Ishikawa (cell line): ENCODE measurements around the gene TRIM56.

Experiments
- CEBPB ChIP-seq: IDR thresholded peaks from 2 replicates; pipeline ENCODE4 v1.6.1; 2012
- CREB1 ChIP-seq: IDR thresholded peaks from 2 replicates; pipeline ENCODE4 v1.6.1; 2012; ENCODE audit warnings: low read depth
- EGR1 ChIP-seq: IDR thresholded peaks from 2 replicates; pipeline ENCODE4 v1.6.1; 2012
- EP300 ChIP-seq: IDR thresholded peaks from 2 replicates; pipeline ENCODE4 v1.6.1; 2012; ENCODE audit warnings: borderline replicate concordance
- FOXM1 ChIP-seq: IDR thresholded peaks from 2 replicates; pipeline ENCODE4 v1.6.1; 2012; ENCODE audit warnings: low read depth, borderline replicate concordance
- NFIC ChIP-seq: IDR thresholded peaks from 2 replicates; pipeline ENCODE4 v1.6.1; 2012
- RAD21 ChIP-seq: IDR thresholded peaks from 2 replicates; pipeline ENCODE4 v1.6.1; 2012; ENCODE audit warnings: low read depth
- TAF1 ChIP-seq: IDR thresholded peaks from 2 replicates; pipeline ENCODE4 v1.6.1; 2012; ENCODE audit warnings: low read depth, mild to moderate bottlenecking
- TCF12 ChIP-seq: IDR thresholded peaks from 2 replicates; pipeline ENCODE4 v1.6.1; 2012; ENCODE audit warnings: low read depth
- TEAD4 ChIP-seq: IDR thresholded peaks from 2 replicates; pipeline ENCODE4 v1.6.1; 2012
- YY1 ChIP-seq: IDR thresholded peaks from 2 replicates; pipeline ENCODE4 v1.6.1; 2012; ENCODE audit warnings: low read depth
- ZBTB7A ChIP-seq: IDR thresholded peaks from 2 replicates; pipeline ENCODE4 v1.6.1; 2012; ENCODE audit warnings: low read depth
- TF ChIP-seq, protein P1 (sequence below): IDR thresholded peaks from 2 replicates; pipeline ENCODE4 v1.6.1; 2012
- TF ChIP-seq, protein P2 (sequence below): IDR thresholded peaks from 2 replicates; pipeline ENCODE4 v1.6.1; 2012; ENCODE audit warnings: low read depth, mild to moderate bottlenecking
- TF ChIP-seq, protein P3 (sequence below): IDR thresholded peaks from 2 replicates; pipeline ENCODE4 v1.6.1; 2012

The TRIM56 gene

DNA sequence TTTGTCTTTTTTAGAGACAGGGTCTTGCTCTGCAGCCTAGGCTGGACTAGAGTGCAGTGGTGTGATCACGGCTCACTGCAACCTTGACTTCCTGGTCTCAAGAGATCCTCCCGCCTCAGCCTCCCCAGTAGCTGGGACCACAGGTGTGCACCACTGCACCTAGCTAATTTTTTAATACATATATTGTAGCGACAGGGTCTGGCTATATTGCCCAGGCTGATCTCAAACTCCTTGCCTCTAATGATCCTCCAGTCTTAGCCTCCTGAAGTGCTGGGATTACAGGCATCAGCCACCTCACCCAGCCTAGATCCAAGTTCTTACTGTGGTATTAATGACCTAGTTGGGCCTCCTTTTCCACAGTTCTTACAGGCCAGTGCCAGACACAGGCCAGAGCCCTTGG, 29.9 kb downstream of the TRIM56 start:
- TF ChIP-seq ZBTB7A = no peak
- no peak for TF ChIP-seq YY1
- no peak for TF ChIP-seq TAF1
- TF ChIP-seq TCF12 = no peak
- no peak for TF ChIP-seq FOXM1
- no peak for TF ChIP-seq CEBPB
- TF ChIP-seq EGR1 = no peak
- TF ChIP-seq, protein P1, sequence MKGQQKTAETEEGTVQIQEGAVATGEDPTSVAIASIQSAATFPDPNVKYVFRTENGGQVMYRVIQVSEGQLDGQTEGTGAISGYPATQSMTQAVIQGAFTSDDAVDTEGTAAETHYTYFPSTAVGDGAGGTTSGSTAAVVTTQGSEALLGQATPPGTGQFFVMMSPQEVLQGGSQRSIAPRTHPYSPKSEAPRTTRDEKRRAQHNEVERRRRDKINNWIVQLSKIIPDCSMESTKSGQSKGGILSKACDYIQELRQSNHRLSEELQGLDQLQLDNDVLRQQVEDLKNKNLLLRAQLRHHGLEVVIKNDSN = no peak

DNA sequence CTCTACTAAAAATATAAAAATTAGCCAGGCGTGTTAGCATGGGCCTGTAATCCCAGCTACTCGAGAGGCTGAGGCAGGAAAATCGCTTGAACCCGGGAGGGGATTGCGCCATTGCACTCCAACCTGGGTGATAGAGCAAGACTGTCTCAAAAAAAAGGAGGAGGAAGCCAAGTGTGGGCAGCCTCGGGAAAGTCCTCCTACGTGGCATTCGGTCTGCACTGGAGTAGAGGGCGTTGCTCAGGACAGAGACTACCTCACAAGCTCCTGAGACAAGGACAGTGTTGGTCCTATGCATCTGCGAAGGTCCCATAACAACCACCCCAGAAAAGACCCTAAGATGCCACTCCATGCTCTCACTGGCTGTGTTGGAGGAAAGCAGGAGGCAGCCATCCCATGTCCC, 31.6 kb downstream of the TRIM56 start:
- TF ChIP-seq, protein P1 = no peak
- TF ChIP-seq TCF12 (no peak), EP300 (no peak), ZBTB7A (no peak), EGR1 (no peak), CEBPB (no peak), YY1 (no peak)

DNA sequence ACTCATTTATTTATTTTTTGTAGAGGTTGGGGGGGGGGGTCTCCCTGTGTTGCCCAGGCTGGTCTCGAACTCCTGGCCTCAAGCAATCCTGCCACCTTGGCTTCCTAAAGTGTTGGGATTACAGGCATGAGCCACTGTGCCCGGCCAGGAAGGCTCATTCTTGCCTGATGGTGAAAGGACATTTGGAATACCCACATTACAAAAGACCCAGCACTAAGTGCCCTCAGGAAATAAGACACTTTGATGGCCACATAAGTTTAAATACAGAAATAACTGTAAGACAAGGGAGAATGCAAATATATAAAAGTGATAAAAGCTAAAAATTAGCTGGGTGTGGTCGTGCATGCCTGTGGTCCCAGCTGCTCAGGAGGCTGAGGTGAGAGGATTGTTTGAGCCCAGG, 33.6 kb downstream of the TRIM56 start:
- TF ChIP-seq CEBPB (no peak), EP300 (no peak), FOXM1 (no peak), TCF12 (no peak), ZBTB7A (no peak), NFIC (no peak)
- TF ChIP-seq, protein P2, sequence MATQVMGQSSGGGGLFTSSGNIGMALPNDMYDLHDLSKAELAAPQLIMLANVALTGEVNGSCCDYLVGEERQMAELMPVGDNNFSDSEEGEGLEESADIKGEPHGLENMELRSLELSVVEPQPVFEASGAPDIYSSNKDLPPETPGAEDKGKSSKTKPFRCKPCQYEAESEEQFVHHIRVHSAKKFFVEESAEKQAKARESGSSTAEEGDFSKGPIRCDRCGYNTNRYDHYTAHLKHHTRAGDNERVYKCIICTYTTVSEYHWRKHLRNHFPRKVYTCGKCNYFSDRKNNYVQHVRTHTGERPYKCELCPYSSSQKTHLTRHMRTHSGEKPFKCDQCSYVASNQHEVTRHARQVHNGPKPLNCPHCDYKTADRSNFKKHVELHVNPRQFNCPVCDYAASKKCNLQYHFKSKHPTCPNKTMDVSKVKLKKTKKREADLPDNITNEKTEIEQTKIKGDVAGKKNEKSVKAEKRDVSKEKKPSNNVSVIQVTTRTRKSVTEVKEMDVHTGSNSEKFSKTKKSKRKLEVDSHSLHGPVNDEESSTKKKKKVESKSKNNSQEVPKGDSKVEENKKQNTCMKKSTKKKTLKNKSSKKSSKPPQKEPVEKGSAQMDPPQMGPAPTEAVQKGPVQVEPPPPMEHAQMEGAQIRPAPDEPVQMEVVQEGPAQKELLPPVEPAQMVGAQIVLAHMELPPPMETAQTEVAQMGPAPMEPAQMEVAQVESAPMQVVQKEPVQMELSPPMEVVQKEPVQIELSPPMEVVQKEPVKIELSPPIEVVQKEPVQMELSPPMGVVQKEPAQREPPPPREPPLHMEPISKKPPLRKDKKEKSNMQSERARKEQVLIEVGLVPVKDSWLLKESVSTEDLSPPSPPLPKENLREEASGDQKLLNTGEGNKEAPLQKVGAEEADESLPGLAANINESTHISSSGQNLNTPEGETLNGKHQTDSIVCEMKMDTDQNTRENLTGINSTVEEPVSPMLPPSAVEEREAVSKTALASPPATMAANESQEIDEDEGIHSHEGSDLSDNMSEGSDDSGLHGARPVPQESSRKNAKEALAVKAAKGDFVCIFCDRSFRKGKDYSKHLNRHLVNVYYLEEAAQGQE = no peak
- TF ChIP-seq, protein P3, sequence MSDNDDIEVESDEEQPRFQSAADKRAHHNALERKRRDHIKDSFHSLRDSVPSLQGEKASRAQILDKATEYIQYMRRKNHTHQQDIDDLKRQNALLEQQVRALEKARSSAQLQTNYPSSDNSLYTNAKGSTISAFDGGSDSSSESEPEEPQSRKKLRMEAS = no peak

DNA sequence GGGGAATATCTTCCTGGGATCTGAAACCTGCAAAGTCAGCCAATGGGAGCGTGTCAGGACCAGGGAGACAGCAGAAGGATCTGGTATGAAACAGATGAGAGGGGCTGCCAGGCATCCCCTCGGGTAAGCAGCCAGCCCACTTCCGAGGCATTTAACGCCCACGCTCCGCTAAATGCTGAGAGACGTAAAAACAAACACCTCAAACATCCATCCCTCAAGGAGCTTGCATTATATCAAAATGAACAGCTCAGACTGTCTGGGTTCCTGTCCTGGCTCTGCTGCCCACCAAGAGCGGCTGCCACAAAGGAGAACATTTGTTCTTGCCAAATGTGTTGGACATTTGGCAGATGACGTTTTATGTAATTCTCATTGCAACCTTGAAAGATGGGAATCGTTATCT, 34.6 kb downstream of the TRIM56 start:
- TF ChIP-seq CEBPB (no peak), EP300 (no peak), NFIC (no peak), CREB1 (no peak), EGR1 (no peak), RAD21 (no peak), TEAD4 (no peak), ZBTB7A (no peak), YY1 (no peak), TAF1 (no peak), TCF12 (no peak)
- TF ChIP-seq, protein P3 = no peak
- TF ChIP-seq, protein P1 = no peak
- TF ChIP-seq, protein P2 = no peak

DNA sequence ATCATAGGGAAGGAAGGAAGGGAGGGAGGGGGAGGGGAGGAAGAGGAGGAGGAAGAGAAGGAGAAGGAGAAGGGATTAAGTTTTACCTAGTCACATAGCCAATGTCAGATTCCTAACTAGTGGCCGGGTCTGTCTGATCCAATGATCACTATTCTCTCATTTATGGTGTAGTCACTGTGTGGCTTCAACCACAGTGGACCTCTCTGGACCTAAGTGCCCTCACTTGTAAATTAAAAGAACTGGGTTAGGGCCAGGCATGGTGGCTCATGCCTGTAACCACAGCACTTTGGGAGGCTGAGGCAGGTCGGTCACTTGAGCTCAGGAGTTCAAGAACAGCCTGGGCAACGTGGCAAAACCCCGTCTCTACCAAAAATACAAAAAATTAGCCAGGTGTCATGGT, 35.0 kb downstream of the TRIM56 start:
- TF ChIP-seq CREB1 (no peak), TEAD4 (no peak), ZBTB7A (no peak), RAD21 (no peak), EGR1 (no peak), TAF1 (no peak), FOXM1 (no peak), YY1 (no peak), CEBPB (no peak), EP300 (no peak)
- TF ChIP-seq, protein P3 = no peak
